ENCODE measurements around the gene ROM1. TPM values are rescaled to one million over a fixed set of nuclear protein-coding genes. Genes with fewer than 3 reads are reported as not detected.

Gene ROM1
- total RNA-seq, 1 experiment from 2014 or later = 1.6 TPM

DNA sequence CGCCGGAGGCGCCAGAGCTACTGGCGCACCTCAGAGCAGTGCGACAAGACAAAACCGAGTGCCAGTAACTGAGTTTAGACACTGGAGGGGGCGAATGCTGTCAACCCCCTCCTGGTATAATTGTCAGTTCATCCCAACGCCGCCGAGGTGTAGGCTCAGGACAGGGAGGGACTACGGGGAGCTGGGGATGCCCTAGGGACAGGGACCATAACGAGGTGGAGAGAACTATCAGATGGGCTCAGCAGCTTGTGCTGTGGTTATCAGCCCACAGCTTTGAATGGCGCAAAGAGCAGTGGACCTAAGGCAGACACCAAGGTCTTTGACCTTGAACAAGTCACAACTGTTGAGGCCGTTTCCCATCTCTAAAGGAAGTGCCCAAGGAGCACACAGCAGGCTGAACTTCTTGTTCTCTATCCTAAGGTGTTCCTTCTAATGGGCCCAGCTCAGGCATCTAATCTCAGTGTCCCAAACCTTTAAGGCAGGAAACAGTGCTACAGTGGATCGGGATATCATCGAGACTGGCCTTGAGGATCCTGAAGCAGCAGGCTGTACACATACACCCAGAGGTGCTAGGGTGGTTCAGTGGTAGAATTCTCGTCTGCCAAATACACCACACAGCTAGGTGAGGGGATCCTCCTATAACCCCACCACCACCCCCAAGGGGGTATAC is 20.8 kb upstream of the ROM1 start:
- H3K4me3 Mint-ChIP-seq (ENCODE audit: low read depth, unreplicated experiment) = peak overlapping the region; percentile 92
- peaks cover 54% of the 10 kb centered on the region for H3K36me3 Mint-ChIP-seq (ENCODE audit: insufficient read depth, unreplicated experiment)
- TF ChIP-seq, protein P1, sequence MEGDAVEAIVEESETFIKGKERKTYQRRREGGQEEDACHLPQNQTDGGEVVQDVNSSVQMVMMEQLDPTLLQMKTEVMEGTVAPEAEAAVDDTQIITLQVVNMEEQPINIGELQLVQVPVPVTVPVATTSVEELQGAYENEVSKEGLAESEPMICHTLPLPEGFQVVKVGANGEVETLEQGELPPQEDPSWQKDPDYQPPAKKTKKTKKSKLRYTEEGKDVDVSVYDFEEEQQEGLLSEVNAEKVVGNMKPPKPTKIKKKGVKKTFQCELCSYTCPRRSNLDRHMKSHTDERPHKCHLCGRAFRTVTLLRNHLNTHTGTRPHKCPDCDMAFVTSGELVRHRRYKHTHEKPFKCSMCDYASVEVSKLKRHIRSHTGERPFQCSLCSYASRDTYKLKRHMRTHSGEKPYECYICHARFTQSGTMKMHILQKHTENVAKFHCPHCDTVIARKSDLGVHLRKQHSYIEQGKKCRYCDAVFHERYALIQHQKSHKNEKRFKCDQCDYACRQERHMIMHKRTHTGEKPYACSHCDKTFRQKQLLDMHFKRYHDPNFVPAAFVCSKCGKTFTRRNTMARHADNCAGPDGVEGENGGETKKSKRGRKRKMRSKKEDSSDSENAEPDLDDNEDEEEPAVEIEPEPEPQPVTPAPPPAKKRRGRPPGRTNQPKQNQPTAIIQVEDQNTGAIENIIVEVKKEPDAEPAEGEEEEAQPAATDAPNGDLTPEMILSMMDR (IDR thresholded peaks at IDR 0.05; ENCODE audit: unreplicated experiment) = no peak
- no peaks in the 10 kb centered on the region for H3K9me3 Mint-ChIP-seq (ENCODE audit: low read depth, unreplicated experiment)
- intact Hi-C loops (cut with micrococcal nuclease; ENCODE audit: unreplicated experiment) = no loop called here
- CTCF ChIA-PET = interaction anchor here (0.6 to 2.2 kb wide), 16 partner anchors 9 to 211 kb away, joined by 3 to 21 read pairs (median 4); partner anchors contain the start of genes C11orf98, CSKMT, EEF1G and GANAB
- no peaks in the 10 kb centered on the region for H3K27me3 Mint-ChIP-seq (ENCODE audit: unreplicated experiment)
- peak overlapping the region; percentile 71 for H3K27ac Mint-ChIP-seq (ENCODE audit: unreplicated experiment)
- BruUV-seq (replicated peaks) = no TSS peak
- no peak for DNase-seq
- H3K4me1 Mint-ChIP-seq (ENCODE audit: low read depth, unreplicated experiment) = no peaks in the 10 kb centered on the region

DNA sequence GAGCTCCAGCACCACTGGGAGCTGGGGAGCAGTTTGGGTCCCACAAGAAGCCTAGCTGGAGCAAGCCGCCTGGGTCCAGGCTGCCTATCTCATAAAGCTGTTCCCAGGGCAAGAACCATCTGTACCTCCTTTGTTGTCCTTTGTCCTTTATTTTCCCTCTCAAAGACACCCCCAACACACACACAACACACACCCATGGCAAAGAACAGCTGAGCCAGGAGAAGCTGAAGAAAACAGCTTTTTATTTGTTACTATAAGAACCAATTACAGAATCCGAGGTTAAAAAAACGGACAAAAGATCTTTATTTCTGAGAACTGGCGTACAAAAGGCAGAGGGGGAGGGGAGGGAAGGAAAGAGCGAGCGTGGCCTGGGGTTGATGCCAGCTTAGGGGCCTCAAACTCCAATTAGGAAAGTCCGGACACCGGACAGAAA is 20.1 kb upstream of the ROM1 start:
- intact Hi-C loops (cut with micrococcal nuclease; ENCODE audit: unreplicated experiment) = no loop called here
- Mint-ChIP-seq H3K9me3 (ENCODE audit: low read depth, unreplicated experiment) (no peaks in the 10 kb centered on the region), H3K27me3 (ENCODE audit: unreplicated experiment) (no peaks in the 10 kb centered on the region), H3K36me3 (ENCODE audit: insufficient read depth, unreplicated experiment) (peaks cover 59% of the 10 kb centered on the region), H3K4me3 (ENCODE audit: low read depth, unreplicated experiment) (peak overlapping the region; percentile 2), H3K27ac (ENCODE audit: unreplicated experiment) (no peak overlapping the region), H3K4me1 (ENCODE audit: low read depth, unreplicated experiment) (no peaks in the 10 kb centered on the region)
- no TSS peak for BruUV-seq (replicated peaks)
- DNase-seq = no peak
- CTCF ChIA-PET = no interaction called here
- TF ChIP-seq, protein P1 (IDR thresholded peaks at IDR 0.05; ENCODE audit: unreplicated experiment) = no peak

DNA sequence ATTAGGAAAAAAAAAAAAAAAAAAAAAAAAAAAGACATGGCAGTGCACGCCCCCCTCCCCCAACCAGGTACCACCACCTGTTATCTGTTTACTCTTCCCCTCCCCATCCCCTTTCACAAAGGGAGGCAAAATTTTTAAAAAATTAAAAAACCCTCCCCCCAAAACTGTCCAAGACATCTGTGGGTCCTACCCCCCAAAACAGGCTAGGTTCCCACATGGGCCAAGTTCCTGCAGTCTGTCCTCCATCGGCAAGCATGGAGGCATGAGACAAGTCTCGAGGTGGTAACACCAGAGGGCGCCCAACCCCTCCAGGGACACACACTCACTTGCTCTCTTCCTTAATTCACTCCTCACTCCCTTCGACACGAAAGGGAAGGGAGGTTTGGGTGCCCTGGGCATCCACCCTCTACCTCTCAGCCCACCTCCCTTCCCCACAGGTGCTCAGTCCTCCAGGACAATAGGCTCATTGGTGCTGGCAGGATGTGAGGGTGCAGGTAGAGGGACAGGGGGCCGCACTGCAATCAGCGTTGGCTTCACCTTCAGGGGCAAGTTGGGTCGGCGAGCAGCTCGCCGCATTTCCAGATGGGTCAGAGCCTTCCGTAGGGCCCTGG is 19.5 kb upstream of the ROM1 start:
- CTCF ChIA-PET = no interaction called here
- TF ChIP-seq, protein P1 (IDR thresholded peaks at IDR 0.05; ENCODE audit: unreplicated experiment) = peak; percentile 55
- peaks cover 64% of the 10 kb centered on the region for H3K36me3 Mint-ChIP-seq (ENCODE audit: insufficient read depth, unreplicated experiment)
- H3K27ac Mint-ChIP-seq (ENCODE audit: unreplicated experiment) = peak overlapping the region; percentile 9
- intact Hi-C loops (cut with micrococcal nuclease; ENCODE audit: unreplicated experiment) = no loop called here
- H3K4me3 Mint-ChIP-seq (ENCODE audit: low read depth, unreplicated experiment) = peak overlapping the region; percentile 2
- H3K27me3 Mint-ChIP-seq (ENCODE audit: unreplicated experiment) = no peaks in the 10 kb centered on the region
- H3K9me3 Mint-ChIP-seq (ENCODE audit: low read depth, unreplicated experiment) = no peaks in the 10 kb centered on the region
- no TSS peak for BruUV-seq (replicated peaks)
- no peaks in the 10 kb centered on the region for H3K4me1 Mint-ChIP-seq (ENCODE audit: low read depth, unreplicated experiment)
- peak; percentile 80 for DNase-seq

DNA sequence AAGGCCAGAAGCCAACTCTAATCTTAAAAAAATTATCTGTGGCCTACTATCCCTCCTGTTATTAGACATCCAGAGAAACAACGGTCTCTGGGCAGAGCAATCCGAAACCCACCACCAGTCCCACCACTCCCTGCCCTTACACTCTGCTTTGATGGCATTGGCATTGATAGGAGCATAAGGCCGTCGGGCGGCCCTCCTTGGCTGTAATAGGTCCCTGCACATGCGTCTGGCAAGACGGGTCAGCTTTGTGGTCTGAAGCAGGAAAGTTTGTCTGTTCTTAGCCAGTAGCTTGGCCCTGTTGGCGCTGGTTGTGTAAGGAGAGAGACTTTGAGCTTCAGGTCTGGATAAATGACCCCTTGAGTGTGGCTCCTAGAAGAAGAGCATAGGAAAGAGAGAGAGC is 17.9 kb upstream of the ROM1 start:
- Mint-ChIP-seq H3K36me3 (ENCODE audit: insufficient read depth, unreplicated experiment) (peaks cover 79% of the 10 kb centered on the region), H3K4me1 (ENCODE audit: low read depth, unreplicated experiment) (peaks cover 13% of the 10 kb centered on the region), H3K27ac (ENCODE audit: unreplicated experiment) (no peak overlapping the region), H3K27me3 (ENCODE audit: unreplicated experiment) (no peaks in the 10 kb centered on the region), H3K9me3 (ENCODE audit: low read depth, unreplicated experiment) (no peaks in the 10 kb centered on the region), H3K4me3 (ENCODE audit: low read depth, unreplicated experiment) (no peak overlapping the region)
- no TSS peak for BruUV-seq (replicated peaks)
- intact Hi-C loops (cut with micrococcal nuclease; ENCODE audit: unreplicated experiment) = no loop called here
- TF ChIP-seq, protein P1 (IDR thresholded peaks at IDR 0.05; ENCODE audit: unreplicated experiment) = no peak
- DNase-seq = no peak
- CTCF ChIA-PET = no interaction called here

All from Calu3 (cell line).